ENCODE results near the gene PRICKLE4.
"Not testable (repeated sequence)": the region's sequence is repeated elsewhere in the genome, so short reads cannot be mapped to it uniquely, and the experiment has no call there.

PRICKLE4 gene

DNA sequence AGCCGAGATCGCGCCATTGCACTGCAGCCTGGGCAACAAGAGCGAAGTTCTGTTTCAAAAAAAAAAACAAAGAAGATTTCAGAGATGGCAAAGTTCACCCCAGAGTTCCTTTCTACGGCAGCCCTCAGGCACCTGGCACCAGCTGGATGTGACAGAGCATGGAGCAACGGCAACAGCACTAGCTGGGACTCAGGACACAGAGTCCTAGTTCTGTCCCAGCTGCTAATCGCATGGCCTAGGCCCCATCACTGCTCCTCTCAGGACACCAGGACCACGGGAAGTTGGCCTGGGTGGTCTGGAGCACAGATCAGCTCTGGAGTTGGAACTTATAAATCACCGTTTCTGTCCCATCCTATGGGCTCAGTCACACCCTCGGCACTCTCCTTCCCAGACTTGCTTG lies 34.5 kb upstream of the PRICKLE4 start:
- no peak for DNase-seq

DNA sequence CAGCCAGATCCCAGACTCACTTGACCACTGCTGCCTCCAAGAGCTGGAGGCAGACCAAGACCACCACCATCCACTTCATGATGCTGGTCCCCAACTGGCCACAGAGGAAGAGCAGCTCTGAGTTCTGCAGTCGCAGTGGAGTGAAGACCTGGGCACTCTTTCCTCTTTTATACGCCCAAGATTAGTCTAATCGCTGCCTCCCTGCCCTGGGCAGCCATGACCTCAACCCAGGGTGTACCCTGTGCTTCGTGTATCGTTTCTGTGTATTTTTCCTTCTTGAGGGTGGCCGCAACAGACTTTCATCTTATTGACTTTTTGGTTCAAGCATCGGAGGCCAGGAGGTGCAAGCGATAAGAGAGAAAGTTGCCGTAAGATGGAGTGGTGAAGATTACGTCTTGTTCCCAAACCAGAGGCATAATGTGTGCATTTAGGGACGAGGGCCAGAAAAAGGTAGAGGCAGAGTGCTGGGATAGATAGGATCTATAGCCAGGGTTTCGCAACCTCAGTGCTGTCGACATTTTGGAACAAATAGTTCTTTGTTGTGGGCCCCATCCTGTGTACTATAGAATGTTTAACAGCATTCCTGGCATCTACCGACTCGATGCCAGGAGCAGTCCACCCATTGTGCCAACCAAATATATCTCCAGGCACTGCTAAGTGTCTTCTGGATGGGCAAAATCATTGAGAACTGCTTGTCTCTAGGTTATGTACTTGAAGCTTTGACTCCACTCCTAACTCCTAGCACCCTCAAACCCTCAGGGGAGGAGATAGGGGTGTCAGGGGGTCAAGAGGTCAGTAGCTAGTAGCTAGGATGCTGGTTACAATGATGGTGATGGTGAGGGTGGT lies 33.1 kb upstream of the PRICKLE4 start, which contains the start of gene PGC:
TSS of gene PGC (minus strand) at position 142 of the 846 bp plus-strand sequence. CDS start at position 79, 63 bp downstream.
- DNase-seq, result no peak

DNA sequence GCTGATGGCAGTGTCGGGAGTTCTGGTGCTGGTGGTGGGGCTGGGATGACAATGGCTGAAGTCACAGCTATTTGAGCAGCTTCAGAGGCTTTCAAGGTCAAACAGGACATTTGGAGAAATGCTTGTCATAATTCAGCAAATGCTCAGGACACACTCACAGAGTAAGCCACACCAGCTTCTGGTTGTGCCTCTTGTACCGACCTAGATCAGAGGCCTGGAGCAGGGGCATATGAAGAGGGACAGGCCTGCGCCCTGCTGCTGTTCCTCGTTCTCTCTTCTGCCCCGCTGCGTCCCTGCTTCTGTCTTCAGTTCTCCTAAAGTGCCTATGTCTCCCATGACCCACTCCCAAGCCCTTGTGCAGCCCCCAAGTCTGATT lies 32.5 kb upstream of the PRICKLE4 start:
- DNase-seq, result no peak

DNA sequence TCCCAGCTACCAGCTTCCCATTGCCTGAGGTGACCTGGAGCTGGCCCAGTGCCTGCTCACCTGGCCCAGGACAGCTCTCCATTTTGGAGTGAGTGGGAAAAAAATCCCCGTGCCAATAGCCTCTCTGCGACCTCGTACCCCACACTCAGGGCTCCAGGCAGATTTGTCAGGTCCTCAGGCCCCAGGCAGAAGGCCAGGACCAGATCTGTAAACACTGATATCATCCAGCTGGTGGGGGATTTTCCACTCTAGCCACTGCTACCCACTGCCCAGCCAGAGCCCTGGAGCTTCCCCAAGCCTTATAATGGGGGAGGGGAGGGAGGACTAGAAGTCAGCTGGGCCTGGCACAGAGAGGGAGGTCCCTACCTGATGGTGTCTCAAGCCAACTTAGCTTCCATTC lies 32.0 kb upstream of the PRICKLE4 start:
- DNase-seq, result no peak

DNA sequence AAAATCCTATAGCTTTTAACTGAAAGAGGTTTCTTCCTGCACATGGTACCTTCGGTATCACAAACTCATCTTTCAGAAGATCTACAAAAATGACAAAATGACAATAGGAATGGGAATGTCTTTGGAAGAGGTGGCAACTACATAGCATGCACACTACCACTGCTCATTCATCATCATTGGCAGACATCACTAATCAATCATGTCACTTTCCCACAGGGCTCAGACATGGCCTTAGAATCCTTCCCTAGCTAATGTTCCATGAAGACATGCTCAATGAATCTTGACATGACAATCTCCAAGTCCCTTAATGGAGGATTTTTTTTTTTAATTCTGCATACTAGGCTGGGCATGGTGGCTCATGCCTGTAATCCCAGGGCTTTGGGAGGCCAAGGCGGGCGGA lies 30.2 kb upstream of the PRICKLE4 start:
- DNase-seq, result no peak

DNA sequence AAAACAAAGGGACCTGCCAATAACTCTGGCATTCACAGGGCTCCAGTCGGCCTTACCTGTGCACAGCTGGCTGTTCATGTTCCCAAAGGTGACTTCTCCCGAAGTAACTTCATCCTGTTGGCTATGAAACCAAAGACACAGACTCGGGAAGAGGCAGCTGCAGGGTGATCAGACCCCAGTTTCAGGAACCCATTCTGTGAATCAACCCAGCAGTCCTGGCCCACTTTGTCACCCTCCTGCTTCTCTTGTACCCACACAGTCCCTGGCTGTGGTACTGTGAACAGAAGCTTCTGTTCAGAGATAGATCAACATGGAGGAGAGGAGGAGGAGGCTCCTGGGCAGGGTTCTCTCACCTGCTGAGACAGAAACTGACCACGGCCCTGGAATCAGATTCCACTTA lies 24.7 kb upstream of the PRICKLE4 start:
- DNase-seq, result no peak

DNA sequence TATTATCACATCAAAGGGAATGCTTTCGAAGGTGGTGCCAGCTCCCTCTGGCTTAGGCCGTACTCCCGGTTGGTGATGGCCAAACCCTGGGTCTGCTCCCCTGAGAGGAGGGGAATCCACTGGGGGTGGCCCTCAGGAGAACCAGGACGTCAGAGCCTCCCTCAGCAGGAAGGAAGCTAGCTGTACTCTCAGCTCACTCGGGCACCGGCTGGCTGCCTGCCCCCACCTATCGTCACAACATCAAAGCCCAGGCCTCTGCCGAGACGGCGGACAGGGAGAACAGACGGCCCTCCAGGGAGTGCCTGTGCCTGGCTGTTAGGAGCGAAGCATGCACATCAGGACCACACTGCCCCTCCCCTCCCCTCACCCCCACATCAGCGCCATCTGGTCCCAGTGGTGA lies 24.2 kb upstream of the PRICKLE4 start:
- no peak for DNase-seq

DNA sequence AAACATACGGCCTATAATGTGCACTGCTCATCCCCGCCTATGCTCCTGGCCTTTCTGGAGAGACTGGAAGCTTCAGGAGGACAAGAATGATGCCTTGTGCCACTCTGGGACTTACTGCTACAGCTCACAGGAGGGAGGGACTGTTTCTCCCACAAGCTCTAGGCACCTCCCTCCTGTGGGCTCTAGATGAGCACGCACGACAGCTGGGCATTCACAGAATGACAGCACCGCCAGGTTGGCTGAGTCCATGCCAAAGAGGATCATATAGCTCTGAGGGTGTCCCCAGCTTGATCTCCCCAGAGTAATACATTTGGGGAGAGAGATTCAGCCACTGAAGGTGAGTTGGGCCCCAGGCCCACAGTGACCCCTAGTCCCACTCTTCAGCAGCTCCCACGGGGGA lies 23.3 kb upstream of the PRICKLE4 start:
- DNase-seq, result no peak

DNA sequence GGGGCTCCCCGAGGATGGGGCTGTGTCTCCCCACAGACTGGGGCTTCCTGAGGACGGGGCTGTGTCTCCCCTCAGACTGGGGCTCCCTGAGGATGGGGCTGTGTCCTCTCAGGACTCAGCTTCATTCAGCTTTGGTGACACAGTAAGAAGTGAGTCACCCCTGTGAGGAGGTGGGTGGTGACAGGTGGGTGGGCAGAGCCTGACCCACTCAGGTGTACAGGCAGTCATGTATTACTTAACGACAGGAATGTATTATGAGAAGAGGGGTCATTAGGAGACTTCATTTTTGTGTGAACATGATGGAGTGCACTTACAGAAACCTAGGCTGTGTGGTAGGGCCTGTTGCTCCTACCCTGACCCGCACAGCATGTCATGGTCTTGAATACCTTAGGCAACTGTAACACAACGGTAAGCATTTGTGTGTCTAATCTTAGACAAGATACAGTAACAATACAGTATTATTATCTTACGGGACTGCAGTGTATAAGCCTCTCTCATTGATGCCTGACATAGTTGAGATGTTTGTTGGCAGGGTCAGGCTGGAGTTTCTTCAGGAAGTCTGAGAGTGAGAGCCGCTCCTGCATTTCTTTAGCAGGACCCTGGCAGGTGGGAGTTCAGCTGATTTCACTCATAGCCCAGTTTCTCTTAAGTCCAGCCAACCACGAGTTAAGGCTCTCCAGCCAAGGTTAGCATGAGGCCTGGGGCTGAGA lies 22.5 kb upstream of the PRICKLE4 start:
- no peak for DNase-seq

DNA sequence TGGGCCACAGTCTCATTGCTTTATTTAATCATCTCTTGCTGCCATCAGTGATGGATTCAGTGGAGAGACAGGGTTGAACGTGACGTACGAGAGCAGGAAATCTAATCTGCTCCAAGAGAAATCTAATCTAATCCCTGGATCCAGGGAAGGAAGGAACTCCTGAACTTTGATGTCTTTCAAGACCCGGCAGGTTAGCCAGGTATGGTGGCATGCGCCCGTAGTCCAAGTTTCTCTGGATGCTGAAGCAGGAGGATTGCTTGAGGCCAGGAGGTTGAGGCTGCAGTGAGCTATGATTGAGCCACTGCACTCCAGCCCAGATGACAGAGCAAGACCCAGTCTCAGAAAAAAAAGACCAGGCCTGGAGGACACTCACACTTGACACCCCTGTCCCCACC lies 21.9 kb upstream of the PRICKLE4 start:
- DNase-seq, result no peak

DNA sequence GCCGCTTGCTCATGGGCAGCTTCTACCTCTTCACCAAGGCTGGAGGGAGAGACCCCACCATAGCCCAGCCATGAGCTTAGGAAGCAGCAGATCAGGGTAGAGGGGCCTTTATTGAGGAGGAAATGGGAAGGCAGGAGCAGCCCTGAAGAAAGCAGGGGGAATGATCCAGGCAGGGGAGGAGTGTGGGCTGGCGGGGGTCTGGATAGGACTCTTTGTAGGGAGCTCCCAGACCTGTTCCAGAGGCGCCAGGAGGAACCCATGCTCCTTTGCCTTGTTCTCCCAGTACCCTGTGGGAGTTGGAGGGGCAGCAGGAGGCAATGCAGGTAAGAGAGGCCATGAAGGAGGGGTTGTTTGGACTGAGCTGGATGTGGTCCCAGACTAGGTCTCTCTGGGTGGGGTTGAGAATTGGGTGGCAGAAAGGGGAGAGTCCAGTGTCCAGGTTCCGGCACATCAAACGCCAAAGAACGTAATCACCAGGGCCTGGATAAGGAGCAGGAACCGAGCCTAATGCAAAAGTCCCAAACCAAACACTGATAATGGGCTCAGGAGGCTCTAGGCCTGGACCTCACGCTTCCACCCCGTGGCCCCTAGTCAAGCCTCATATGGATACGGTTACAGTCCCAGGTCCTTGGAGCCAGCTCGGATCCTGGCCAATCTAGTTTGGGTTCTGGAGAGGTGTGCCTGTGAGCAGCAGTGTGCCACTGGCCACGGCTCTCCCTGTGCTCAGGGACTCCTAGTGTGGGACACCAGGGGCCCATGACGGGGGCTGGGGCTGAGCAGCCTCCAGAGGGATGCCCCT lies 21.3 kb upstream of the PRICKLE4 start:
- DNase-seq, result no peak

DNA sequence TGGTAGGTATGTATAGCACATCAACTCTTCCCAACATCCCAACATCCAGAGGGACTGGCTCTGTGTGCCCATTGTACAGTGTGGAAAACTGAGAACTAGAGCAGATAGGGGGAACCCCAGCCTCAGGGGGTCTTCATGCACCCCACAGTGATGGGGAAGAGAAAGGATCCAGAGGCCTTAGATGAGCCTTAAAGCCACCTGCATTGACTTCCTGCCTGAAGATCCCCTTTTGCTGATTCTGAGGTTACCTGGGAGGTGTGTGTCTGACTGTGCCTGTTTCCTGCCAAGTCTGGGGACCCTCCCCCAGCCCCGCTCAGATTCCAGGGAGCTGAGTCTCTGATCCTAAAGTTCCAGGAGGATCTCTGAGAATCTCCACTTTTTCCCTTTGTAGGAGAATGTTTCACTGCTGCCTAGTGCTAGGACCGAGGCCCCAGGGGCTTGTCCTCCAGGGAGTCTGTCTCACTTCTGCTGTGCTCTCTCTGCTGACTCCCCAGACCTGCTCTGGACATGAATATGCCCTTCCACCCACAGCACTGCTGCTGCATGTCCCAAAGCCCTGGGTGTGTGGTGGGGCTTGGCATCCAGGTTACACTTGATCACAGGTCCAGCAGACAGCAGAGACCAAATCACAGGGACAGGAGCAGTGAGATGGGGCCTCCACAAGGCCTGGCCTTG lies 20.5 kb upstream of the PRICKLE4 start:
- DNase-seq, result no peak

DNA sequence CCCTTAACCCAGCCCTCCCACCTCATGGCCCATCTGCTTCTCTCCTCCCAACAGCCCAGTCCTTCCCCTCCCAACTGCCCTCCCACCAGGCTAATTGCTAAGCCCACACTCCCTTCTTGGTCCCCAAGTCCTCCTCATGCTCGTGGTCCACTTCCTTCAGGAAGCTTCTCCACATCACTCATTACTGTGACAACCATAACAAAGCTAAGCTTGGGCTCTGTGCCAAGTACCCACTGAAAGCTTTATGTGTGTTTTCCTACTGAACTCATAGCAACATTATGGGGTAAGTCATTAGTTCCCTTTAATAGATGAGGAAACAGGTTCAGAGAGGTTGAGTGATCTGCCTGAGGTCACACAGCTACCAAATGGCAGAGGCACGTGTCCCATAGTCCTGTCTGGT lies 17.1 kb upstream of the PRICKLE4 start:
- no peak for DNase-seq

DNA sequence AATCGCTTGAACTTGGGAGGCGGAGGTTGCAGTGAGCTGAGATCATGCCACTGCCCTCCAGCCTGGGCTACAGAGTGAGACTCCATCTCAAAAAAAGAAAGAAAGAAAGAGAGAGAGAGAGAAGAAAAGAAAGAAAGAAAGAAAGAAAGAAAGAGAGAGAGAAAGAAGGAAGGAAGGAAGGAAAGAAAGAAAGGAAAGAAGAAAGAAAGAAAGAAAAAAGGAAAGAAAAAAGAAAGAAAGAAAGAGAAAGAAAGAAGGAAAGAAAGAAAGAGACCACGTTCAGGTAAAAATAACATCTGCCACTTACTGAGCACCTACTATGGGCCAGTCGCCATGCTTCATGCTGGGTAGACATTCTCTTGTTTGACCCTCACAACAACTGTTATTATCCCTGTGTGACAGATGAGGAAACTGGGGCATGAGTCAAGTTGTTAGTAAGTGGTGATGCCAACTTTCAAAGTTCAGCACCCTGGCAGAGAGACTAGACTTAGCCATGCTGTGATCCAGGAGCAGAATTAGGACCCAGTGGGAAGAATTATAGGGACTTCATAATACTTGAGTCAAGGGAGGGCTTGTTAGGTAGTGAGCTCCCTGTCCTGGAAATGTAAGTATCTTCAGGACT lies 14.4 kb upstream of the PRICKLE4 start:
- DNase-seq, result not testable (repeated sequence)

DNA sequence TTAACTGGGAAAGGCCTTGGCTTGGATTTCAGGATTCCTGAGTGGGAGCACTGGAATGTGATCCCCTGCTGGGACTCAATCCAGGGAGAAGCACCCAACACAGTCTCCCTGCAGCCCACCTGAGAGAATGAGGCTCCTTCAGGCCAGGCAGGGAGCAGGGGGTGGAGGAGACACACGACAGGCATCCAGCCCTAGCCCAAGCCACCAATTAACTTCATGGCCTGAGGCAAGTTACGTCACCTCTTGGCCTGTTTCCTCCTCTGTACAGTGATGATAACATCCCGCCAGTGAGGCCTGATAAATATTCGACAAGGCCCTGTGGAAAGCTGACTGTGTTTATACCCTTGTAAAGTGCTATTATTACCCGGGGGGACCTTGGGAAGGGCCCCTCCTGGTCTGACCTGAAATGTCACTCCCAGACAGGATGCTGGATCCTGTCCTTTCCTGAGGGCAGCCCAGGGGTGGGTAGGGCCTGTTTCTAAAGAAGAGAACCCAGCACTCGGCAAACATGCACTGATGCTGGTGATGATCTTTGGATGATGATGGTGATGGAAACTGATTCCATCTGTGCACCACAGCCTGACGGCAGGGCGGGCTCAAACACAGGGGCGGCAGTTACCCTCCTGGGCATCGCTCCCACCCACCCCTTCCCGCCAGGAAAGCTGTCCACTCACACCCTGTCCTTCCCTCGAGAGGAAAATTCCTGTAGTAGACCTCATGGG lies 13.3 kb upstream of the PRICKLE4 start:
- DNase-seq, result no peak

DNA sequence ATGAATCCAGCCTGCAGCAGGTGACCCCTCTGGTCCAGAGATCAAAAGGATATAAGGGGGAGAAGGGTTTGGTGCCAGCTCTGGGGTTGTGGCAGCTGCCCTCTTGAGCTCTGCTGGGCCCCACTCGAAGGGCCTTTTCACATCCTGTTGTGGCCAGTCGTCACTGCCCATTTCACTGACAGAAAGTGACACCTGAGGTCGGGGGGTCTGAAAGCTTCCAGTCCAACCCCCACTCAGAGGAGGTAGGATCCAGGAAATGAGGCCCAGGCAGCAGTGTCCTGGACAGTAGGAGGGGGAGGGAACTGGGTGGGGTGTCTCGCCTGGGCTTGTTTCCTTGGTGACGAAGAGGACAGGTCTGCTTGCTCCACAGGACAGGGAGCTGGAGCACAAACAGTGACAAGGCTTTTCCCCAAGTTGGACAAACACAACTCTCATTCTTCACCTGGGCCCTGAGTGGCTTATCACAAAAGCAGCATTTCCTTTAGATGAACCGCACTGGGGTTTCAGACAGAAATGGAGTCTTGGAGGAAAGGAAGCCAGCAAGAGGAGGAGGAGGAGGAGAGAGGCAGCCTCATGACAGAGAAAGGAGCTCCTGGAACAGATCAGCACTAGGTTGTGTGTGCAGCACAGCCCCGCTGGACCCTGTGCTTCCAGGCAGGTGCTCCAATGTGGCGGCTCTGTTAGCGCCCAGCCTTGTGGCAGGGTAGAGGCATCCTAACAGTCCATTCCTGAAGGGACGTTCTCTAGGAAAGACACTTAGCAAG lies 11.9 kb upstream of the PRICKLE4 start:
- DNase-seq, result no peak

DNA sequence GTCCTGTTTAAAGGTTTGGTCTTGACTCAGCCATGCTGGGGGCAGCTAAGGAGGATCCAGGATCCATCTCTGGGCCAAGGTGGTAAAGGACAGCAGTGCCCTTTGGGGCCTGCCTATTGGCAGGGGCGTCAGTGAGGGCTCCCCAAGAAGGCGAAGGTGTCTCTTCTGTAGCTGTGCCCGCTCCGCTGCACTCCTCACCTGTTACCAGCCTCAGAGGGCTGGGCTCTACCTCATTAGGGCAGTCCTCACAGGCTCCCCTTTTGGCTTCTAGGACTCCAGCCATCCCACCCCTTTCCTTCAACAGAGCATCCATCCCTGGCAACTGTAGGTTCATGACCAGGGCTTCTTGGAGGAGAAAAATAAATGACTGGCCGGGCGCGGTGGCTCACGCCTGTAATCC lies 11.2 kb upstream of the PRICKLE4 start:
- DNase-seq, result no peak

DNA sequence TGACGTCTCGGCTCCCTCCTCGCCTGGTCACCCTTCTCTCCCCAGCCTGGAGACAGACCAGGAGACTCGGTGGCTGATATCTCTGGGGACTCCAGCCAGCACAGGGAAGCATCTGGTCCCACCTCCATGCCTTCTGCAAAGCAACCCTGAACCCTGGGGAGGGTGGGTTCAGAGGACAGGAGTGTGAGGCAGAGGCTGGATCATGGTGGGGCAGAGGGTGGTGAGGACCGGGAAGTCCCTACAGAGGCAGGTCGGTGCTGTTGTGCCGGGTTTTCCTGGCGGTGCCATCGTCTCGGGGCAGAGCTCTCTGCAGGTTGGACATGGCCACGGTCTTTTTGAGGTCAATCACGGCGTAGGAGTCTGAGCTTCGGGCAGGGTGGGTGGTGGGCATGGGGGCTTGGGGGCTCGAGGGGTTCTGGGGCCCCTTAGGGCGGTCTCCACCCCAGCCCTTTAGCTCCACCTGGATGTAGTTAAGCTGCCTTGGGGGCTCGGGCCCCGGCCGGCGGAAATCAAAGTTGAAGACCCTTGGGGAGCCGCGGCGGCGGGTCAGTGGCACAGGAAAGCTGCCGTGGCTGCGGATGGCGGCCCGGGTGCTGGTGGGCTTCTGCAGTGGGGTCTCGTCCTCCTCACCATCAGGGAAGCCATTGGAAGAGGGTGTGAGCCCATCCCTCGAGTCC lies 10.1 kb upstream of the PRICKLE4 start:
- no peak for DNase-seq

DNA sequence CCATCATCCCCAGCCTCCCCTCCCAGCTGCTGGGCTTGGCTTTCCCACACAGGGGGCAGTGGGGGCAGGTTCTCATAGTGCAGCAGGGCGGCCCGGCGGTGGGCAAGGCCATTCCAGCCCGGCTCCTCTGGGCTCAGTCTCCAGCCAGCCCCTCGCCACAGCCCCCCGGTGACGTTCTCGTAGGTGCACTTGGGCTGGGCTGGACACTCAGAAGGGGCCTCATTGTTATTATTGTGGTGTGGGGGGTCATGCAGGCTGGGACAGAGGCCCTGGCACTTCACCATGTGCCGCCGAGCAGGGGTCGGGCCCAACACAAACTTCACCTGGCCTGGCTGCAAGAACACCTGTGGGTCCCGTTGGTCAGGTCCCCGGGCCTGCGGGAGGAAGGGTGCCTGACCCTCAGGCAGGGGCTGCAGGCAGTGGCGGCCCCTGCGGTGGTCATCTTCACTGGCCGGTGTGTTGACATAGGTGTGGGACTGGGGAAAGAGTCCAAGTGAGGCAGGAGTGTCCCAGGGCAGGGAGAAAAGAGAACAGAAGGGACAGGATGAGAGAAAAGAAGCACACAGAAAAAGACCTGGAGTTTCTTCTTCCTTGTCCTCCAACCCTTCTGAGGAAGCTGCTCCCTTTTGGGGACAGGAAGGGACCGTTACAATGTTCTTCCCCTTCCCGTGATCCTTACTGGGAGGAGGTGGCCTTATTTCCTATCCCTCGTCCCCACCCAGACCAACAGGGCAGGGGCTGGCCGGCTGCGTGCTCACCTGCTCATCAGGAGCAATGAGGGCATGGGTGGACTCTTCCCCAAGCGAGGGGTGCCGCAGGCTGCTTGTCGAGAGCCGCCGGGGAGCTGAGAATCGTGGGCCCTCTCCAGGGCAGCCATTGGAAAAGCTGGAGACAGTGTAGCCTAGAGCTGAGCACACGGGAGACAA lies 9.3 kb upstream of the PRICKLE4 start:
- no peak for DNase-seq

All from activated CD4-positive, CD25-positive, alpha-beta regulatory T cell treated with anti-CD3 and anti-CD28 coated beads, Interleukin-2, amount 50 U/mL, for 72 hours (primary cell).